H1 (cell line): Measurements from ENCODE around the gene H1-8. TPM values are rescaled to one million over a fixed set of nuclear protein-coding genes. Genes with fewer than 3 reads are reported as not detected.

Source experiments
- CTCF ChIA-PET: fragments of 300-600 bp; sonication (Branson Sonifier 250); formaldehyde crosslinking; loops from one replicate; lab custom pipeline; 2021; ENCODE audit not compliant: partially characterized antibody; lab: Charles Lee
- POLR2A ChIA-PET: fragments of 300-600 bp; sonication (Branson Sonifier 250); formaldehyde crosslinking; loops from one replicate; lab custom pipeline; 2021; ENCODE audit warnings: inconsistent platforms; ENCODE audit not compliant: partially characterized antibody; lab: Charles Lee
- DNase-seq, 2 experiments: peaks; one replicate each; pipeline versions ENCODE4 v3.0.0 to v3.0.0-alpha.2; 2010 to 2022; ENCODE audit warnings: low spot score in 2 of 2, low read depth in 1 of 2, mixed read lengths in 1 of 2
- FAIRE-seq: peaks from 2 replicates; lab custom pipeline; 2011; peaks lifted over from hg19 to GRCh38; lab: Jason Lieb, UNC
- H2AFZ ChIP-seq: 2 replicates; pipeline ENCODE4 v1.8.1; 2012; ENCODE audit warnings: low read length, inconsistent platforms
- H2AK5ac ChIP-seq: 2 replicates; pipeline ENCODE4 v1.6.1; 2013; ENCODE audit warnings: low read depth, low read length
- H2BK120ac ChIP-seq: replicated peaks from 2 replicates; pipeline ENCODE3; 2013; ENCODE audit warnings: low read depth, low read length, inconsistent platforms
- H2BK12ac ChIP-seq: 2 replicates; pipeline ENCODE4 v1.6.1; 2013; ENCODE audit warnings: low read depth, low read length
- H2BK15ac ChIP-seq: 2 replicates; pipeline ENCODE4 v1.6.1; 2013; ENCODE audit warnings: low read length
- H2BK20ac ChIP-seq: 2 replicates; pipeline ENCODE4 v1.6.1; 2013; ENCODE audit warnings: low read length
- H2BK5ac ChIP-seq: 2 replicates; pipeline ENCODE4 v1.6.1; 2013; ENCODE audit warnings: low read depth, low read length
- H3K14ac ChIP-seq: 2 replicates; pipeline ENCODE4 v1.6.1; 2013; ENCODE audit warnings: inconsistent platforms; ENCODE audit not compliant: insufficient read length
- H3K18ac ChIP-seq: 2 replicates; pipeline ENCODE4 v1.6.1; 2013; ENCODE audit warnings: low read length; ENCODE audit errors: extremely low read depth
- H3K23ac ChIP-seq: 2 replicates; pipeline ENCODE4 v1.6.1; 2013; ENCODE audit warnings: inconsistent platforms; ENCODE audit not compliant: insufficient read length
- H3K23me2 ChIP-seq: 2 replicates; pipeline ENCODE4 v1.6.1; 2013; ENCODE audit warnings: low read depth, low read length
- H3K27ac ChIP-seq: 2 replicates; pipeline ENCODE4 v1.6.1; 2011; ENCODE audit warnings: low read depth, low read length, inconsistent platforms
- H3K27me3 ChIP-seq, 4 experiments: replicated peaks in 1 of 4; 1 replicate in 1 of 4; 2 replicates in 3 of 4; pipeline versions ENCODE4 v1.6.1 to v1.8.1; 2011 to 2013; ENCODE audit warnings: low read length in 3 of 4, mild to moderate bottlenecking in 3 of 4, inconsistent platforms in 2 of 4, mixed read lengths in 2 of 4, moderate library complexity in 1 of 4; ENCODE audit not compliant: control insufficient read depth in 3 of 4, insufficient read depth in 3 of 4; ENCODE audit errors: extremely low read depth in 1 of 4
- H3K36me3 ChIP-seq, 4 experiments: 2 replicates each; pipeline versions ENCODE4 v1.6.1 to v1.8.1; 2011 to 2013; ENCODE audit warnings: mild to moderate bottlenecking in 4 of 4, low read length in 3 of 4, moderate library complexity in 2 of 4, control low read depth in 1 of 4, inconsistent platforms in 1 of 4; ENCODE audit not compliant: insufficient read depth in 4 of 4, control insufficient read depth in 2 of 4
- H3K4ac ChIP-seq: replicated peaks from 2 replicates; pipeline ENCODE3; 2013; ENCODE audit warnings: low read length, low read depth, mixed read lengths, inconsistent platforms; ENCODE audit not compliant: insufficient read length
- H3K4me1 ChIP-seq, 4 experiments: replicated peaks in 1 of 4; 1 replicate in 1 of 4; 2 replicates in 3 of 4; pipeline versions ENCODE4 v1.6.1 to v1.8.1; 2011 to 2013; ENCODE audit warnings: low read length in 3 of 4, inconsistent platforms in 2 of 4, mixed read lengths in 1 of 4; ENCODE audit not compliant: insufficient read depth in 4 of 4, control insufficient read depth in 3 of 4
- H3K4me2 ChIP-seq, 2 experiments: 2 replicates each; pipeline versions ENCODE4 v1.6.1 to v1.8.1; 2011 to 2013; ENCODE audit warnings: low read depth in 2 of 2, low read length in 2 of 2, control low read depth in 1 of 2, inconsistent platforms in 1 of 2, mild to moderate bottlenecking in 1 of 2; ENCODE audit not compliant: insufficient read depth in 1 of 2
- H3K4me3 ChIP-seq, 4 experiments: fragments of 200-600, 300-600 bp in 1 of 4; sonication (generic), shearing (Covaris generic), sonication (Bioruptor Twin) in 1 of 4; 2 replicates each; pipeline versions ENCODE4 v1.5.1 to v1.8.1; 2011 to 2016; ENCODE audit warnings: low read length in 4 of 4, low read depth in 3 of 4, control low read depth in 2 of 4, inconsistent platforms in 2 of 4, mild to moderate bottlenecking in 2 of 4, mixed read lengths in 1 of 4, moderate library complexity in 1 of 4; ENCODE audit not compliant: insufficient read depth in 2 of 4; ENCODE audit errors: extremely low read depth in 1 of 4
- H3K56ac ChIP-seq: replicated peaks from 2 replicates; pipeline ENCODE3; 2013; ENCODE audit warnings: low read depth, mild to moderate bottlenecking, mixed read lengths, low read length, inconsistent platforms; ENCODE audit not compliant: insufficient read length
- H3K79me1 ChIP-seq: 2 replicates; pipeline ENCODE4 v1.6.1; 2013; ENCODE audit warnings: low read depth, low read length, control low read depth
- H3K79me2 ChIP-seq, 2 experiments: 2 replicates each; pipeline versions ENCODE4 v1.6.1 to v1.8.1; 2012 to 2013; ENCODE audit warnings: low read length in 2 of 2, mild to moderate bottlenecking in 2 of 2, inconsistent platforms in 1 of 2; ENCODE audit not compliant: insufficient read depth in 2 of 2, control insufficient read depth in 1 of 2
- H3K9ac ChIP-seq, 4 experiments: replicated peaks in 1 of 4; 1 replicate in 1 of 4; 2 replicates in 3 of 4; pipeline versions ENCODE4 v1.6.1 to v1.8.1; 2011 to 2013; ENCODE audit warnings: low read depth in 3 of 4, low read length in 3 of 4, control low read depth in 2 of 4, mild to moderate bottlenecking in 2 of 4, moderate library complexity in 2 of 4, inconsistent platforms in 1 of 4; ENCODE audit errors: extremely low read depth in 1 of 4
- H3K9me3 ChIP-seq, 2 experiments: 2 replicates each; pipeline versions ENCODE4 v1.6.1 to v1.8.1; 2012 to 2013; ENCODE audit warnings: mild to moderate bottlenecking in 2 of 2, moderate library complexity in 2 of 2, control low read depth in 1 of 2, inconsistent platforms in 1 of 2, low read depth in 1 of 2, low read length in 1 of 2, mixed read lengths in 1 of 2; ENCODE audit not compliant: insufficient read depth in 2 of 2
- H4K20me1 ChIP-seq, 2 experiments: replicated peaks in 1 of 2; 2 replicates each; pipeline versions ENCODE3 to v1.8.1; 2011 to 2013; ENCODE audit warnings: inconsistent platforms in 2 of 2, low read length in 2 of 2, mild to moderate bottlenecking in 1 of 2; ENCODE audit not compliant: insufficient read depth in 2 of 2, control insufficient read depth in 1 of 2
- H4K5ac ChIP-seq: 2 replicates; pipeline ENCODE4 v1.6.1; 2013; ENCODE audit warnings: low read length, low read depth, mixed read lengths, inconsistent platforms; ENCODE audit not compliant: insufficient read length
- H4K8ac ChIP-seq: 2 replicates; pipeline ENCODE4 v1.8.0; 2013; ENCODE audit warnings: mild to moderate bottlenecking, moderate library complexity, low read length, inconsistent platforms; ENCODE audit not compliant: insufficient read depth; ENCODE audit errors: extremely low read depth
- H4K91ac ChIP-seq: replicated peaks from 2 replicates; pipeline ENCODE3; 2013; ENCODE audit warnings: low read length, mixed read lengths, inconsistent platforms; ENCODE audit not compliant: insufficient read length
- CHD1 ChIP-seq: IDR thresholded peaks from 2 replicates; pipeline ENCODE4 v1.6.1; 2012; ENCODE audit warnings: low read depth, low read length, improper control_type of control experiment
- NRF1 ChIP-seq: IDR thresholded peaks from 2 replicates; pipeline ENCODE4 v1.6.1; 2011; ENCODE audit warnings: mild to moderate bottlenecking, low read depth, low read length, improper control_type of control experiment
- SIN3A ChIP-seq, 2 experiments: IDR thresholded peaks in 1 of 2; conservative IDR thresholded peaks in 1 of 2; 2 replicates each; pipeline ENCODE4 v1.6.1; 2011 to 2012; ENCODE audit warnings: low read length in 2 of 2, improper control_type of control experiment in 1 of 2, low read depth in 1 of 2, mild to moderate bottlenecking in 1 of 2
- WGBS, 2 experiments: shearing (Covaris generic) in 1 of 2; methylation state at CpG; one replicate each; pipeline versions ENCODE4 v1.1.6 to v1.1.7; 2013 to 2015; ENCODE audit warnings: low lambda C conversion rate in 2 of 2, mixed read lengths in 2 of 2, inconsistent platforms in 1 of 2, low coverage in 1 of 2, missing lambda C conversion rate in 1 of 2; ENCODE audit not compliant: insufficient replicate concordance in 2 of 2, insufficient coverage in 1 of 2, insufficient read length in 1 of 2; ENCODE audit errors: extremely low coverage in 1 of 2, missing lambda C conversion rate in 1 of 2; 5-methylcytosine and 5-hydroxymethylcytosine counted together
- polyA plus RNA-seq, 7 experiments: library from polyadenylated mRNA; depleted of rRNA in 3 of 7; stranded (reverse) in 5 of 7; unstranded in 2 of 7; fragments of >200 nt in 5 of 7; fragments of 200-250 nt in 2 of 7; gene quantifications; 1 replicate in 5 of 7; 2 replicates in 1 of 7; 4 replicates in 1 of 7; pipeline versions ENCODE4 v1.2.1 to v1.2.3, GENCODE V29; 2011 to 2013; ENCODE audit warnings: missing spikeins in 2 of 7, mixed read lengths in 2 of 7
- total RNA-seq: library from RNA; stranded (reverse); fragmentation: NEBNext Ultra II Directional; extraction: Animal tissue kit (Norgen Biotek cat#: 25700); gene quantifications from 2 replicates; pipeline ENCODE4 v1.2.1, GENCODE V29; 2021

The H1-8 gene
- total and polyA plus RNA-seq, 2 of the 8 experiments (the other 6 are each of a cell fraction or from before 2014, with no cell fraction given), result not detected

- H3K79me1 ChIP-seq, result no peaks in the 10 kb centered on the region
- TF ChIP-seq NRF1 (no peak), SIN3A (conservative IDR thresholded peaks at IDR 0.05 in 1 of 2, IDR thresholded peaks at IDR 0.05 in 1 of 2; ENCODE audit: low read depth in 1 of 2, low read length in 2 of 2) (no peak), CHD1 (no peak)
- TF ChIP-seq, all 59 proteins: peak for 0
- no peak overlapping the region for H3K14ac ChIP-seq
- H4K91ac ChIP-seq, result no peak overlapping the region
- H3K79me2 ChIP-seq, result no peaks in the 10 kb centered on the region
- H2BK120ac ChIP-seq, result no peak overlapping the region
- no peak overlapping the region for H3K23ac ChIP-seq
- H3K4me1 ChIP-seq, result peaks cover 3 to 16% (median 7%) of the 10 kb centered on the region in 4 experiments; a peak in 6 of 7 replicates
- no peak for DNase-seq
- no peaks in the 10 kb centered on the region for H3K36me3 ChIP-seq
- CTCF ChIA-PET, result no interaction called here
- H3K27ac ChIP-seq, result no peak overlapping the region
- 0 out of 2 replicates have a peak overlapping the region, but pooled peaks have one; percentile 92 for H2BK15ac ChIP-seq
- POLR2A ChIA-PET, result interaction anchor here (0.6 kb wide), 1 partner anchor 480 kb away, joined by 3 read pairs; no protein-coding TSS in a partner anchor
- no peak overlapping the region for H3K9ac ChIP-seq
- no peak for FAIRE-seq
- WGBS, 2 experiments, result 87% methylated on average over 11 of the region's 11 CpGs; no CpG with 5 or more reads in 1 of the 2 experiments
- peak overlapping the region; percentile 44; the same call in 1 of the 2 replicates for H2BK5ac ChIP-seq
- no peak overlapping the region for H4K5ac ChIP-seq
- H2BK12ac ChIP-seq, result peak overlapping the region; percentile 68; the same call in 1 of the 2 replicates
- no peak overlapping the region for H2AFZ ChIP-seq
- no peak overlapping the region for H3K18ac ChIP-seq
- H2BK20ac ChIP-seq, result peak overlapping the region; percentile 80; the same call in 1 of the 2 replicates
- H3K4me2 ChIP-seq, result no peak overlapping the region
- no peak overlapping the region for H3K4me3 ChIP-seq
- no peak overlapping the region for H4K8ac ChIP-seq
- H3K4ac ChIP-seq, result no peak overlapping the region
- H3K56ac ChIP-seq, result no peak overlapping the region
- H3K9me3 ChIP-seq, result no peaks in the 10 kb centered on the region
- H4K20me1 ChIP-seq, result no peaks in the 10 kb centered on the region
- peaks cover 2% of the 10 kb centered on the region; the same call in 1 of the 2 replicates for H3K23me2 ChIP-seq
- H3K27me3 ChIP-seq, result no peaks in the 10 kb centered on the region
- no peak overlapping the region for H2AK5ac ChIP-seq
These were observed 11.3 kb upstream of the H1-8 start for GRCh38 chr3:129531699-129532098.
